ENCODE data around the gene SELENOM.

The SELENOM gene

GRCh38 chr22:31083923-31084810 is 23.2 kb downstream of the SELENOM start:
- TF ChIP-seq CTCF (IDR thresholded peaks at IDR 0.05; ENCODE audit: insufficient read depth, low read length, poor library complexity, severe bottlenecking): no peak
- Histone ChIP-seq H3K27me3 (replicated peaks; ENCODE audit: control insufficient read depth, insufficient read depth, low read length) (no peaks in the 10 kb centered on the region), H3K36me3 (ENCODE audit: control insufficient read depth, insufficient read depth, low read length) (peaks cover 1% of the 10 kb centered on the region; the same call in 1 of the 2 replicates), H3K4me3 (replicated peaks; ENCODE audit: low read depth, low read length) (peak overlapping the region; percentile 83)
- no peak for DNase-seq (ENCODE audit: extremely low read depth, insufficient read length)

- TF ChIP-seq CTCF (IDR thresholded peaks at IDR 0.05; ENCODE audit: insufficient read depth, low read length, poor library complexity, severe bottlenecking): no peak
- DNase-seq (ENCODE audit: extremely low read depth, insufficient read length): no peak
- H3K36me3 ChIP-seq (ENCODE audit: control insufficient read depth, insufficient read depth, low read length): no peaks in the 10 kb centered on the region
Measured at GRCh38 chr22:31083377-31083768, 24.0 kb downstream of the SELENOM start.

GRCh38 chr22:31082606-31083376 is 24.6 kb downstream of the SELENOM start:
- DNase-seq (ENCODE audit: extremely low read depth, insufficient read length): no peak
- Histone ChIP-seq H3K27me3 (replicated peaks; ENCODE audit: control insufficient read depth, insufficient read depth, low read length) (no peaks in the 10 kb centered on the region), H3K4me3 (replicated peaks; ENCODE audit: low read depth, low read length) (no peak overlapping the region), H3K36me3 (ENCODE audit: control insufficient read depth, insufficient read depth, low read length) (no peaks in the 10 kb centered on the region)
- peak; percentile 55 for TF ChIP-seq CTCF (IDR thresholded peaks at IDR 0.05; ENCODE audit: insufficient read depth, low read length, poor library complexity, severe bottlenecking)

More at GRCh38 chr22:31083377-31083768, 24.0 kb downstream of the SELENOM start:
- Histone ChIP-seq H3K4me3 (replicated peaks; ENCODE audit: low read depth, low read length) (peak overlapping the region; percentile 83; the same call in 1 of the 2 replicates), H3K27me3 (replicated peaks; ENCODE audit: control insufficient read depth, insufficient read depth, low read length) (no peaks in the 10 kb centered on the region)

GRCh38 chr22:31081963-31082605 is 25.3 kb downstream of the SELENOM start:
- Histone ChIP-seq H3K36me3 (ENCODE audit: control insufficient read depth, insufficient read depth, low read length) (no peaks in the 10 kb centered on the region), H3K27me3 (replicated peaks; ENCODE audit: control insufficient read depth, insufficient read depth, low read length) (no peaks in the 10 kb centered on the region), H3K4me3 (replicated peaks; ENCODE audit: low read depth, low read length) (peak overlapping the region; percentile 82)
- TF ChIP-seq CTCF (IDR thresholded peaks at IDR 0.05; ENCODE audit: insufficient read depth, low read length, poor library complexity, severe bottlenecking): no peak
- DNase-seq (ENCODE audit: extremely low read depth, insufficient read length): no peak

- H3K27me3 ChIP-seq (replicated peaks; ENCODE audit: control insufficient read depth, insufficient read depth, low read length): no peaks in the 10 kb centered on the region
- no peak for TF ChIP-seq CTCF (IDR thresholded peaks at IDR 0.05; ENCODE audit: insufficient read depth, low read length, poor library complexity, severe bottlenecking)
- peak; percentile 92 for DNase-seq (ENCODE audit: extremely low read depth, insufficient read length)
- no peaks in the 10 kb centered on the region for H3K36me3 ChIP-seq (ENCODE audit: control insufficient read depth, insufficient read depth, low read length)
- H3K4me3 ChIP-seq (replicated peaks; ENCODE audit: low read depth, low read length): peak within 1 kb of the TSS; percentile 82
Measured at GRCh38 chr22:31080848-31081649, 26.3 kb downstream of the SELENOM start, which contains the start of gene SMTN. SMTN (plus strand) TSS chr22:31081318; CDS start chr22:31083259, 1,941 bp downstream.
